HepG2 (cell line): Measurements from ENCODE around the gene BCAS2. TPM values are rescaled to one million over a fixed set of nuclear protein-coding genes. Genes with fewer than 3 reads are reported as not detected.

Experiments used
- ATF2 ChIP-seq: sonication (generic); formaldehyde crosslinking; IDR thresholded peaks from 2 replicates; pipeline ENCODE4 v1.4.0; 2020; ENCODE audit warnings: missing genetic modification reagents
- E2F2 ChIP-seq: sonication (generic); formaldehyde crosslinking; IDR thresholded peaks from 2 replicates; pipeline ENCODE4 v1.4.0; 2020; ENCODE audit warnings: missing genetic modification reagents, borderline replicate concordance
- EEA1 ChIP-seq: sonication (generic); formaldehyde crosslinking; IDR thresholded peaks from 2 replicates; pipeline ENCODE4 v1.5.1; 2020; ENCODE audit warnings: mild to moderate bottlenecking, missing genetic modification reagents, borderline replicate concordance
- FOXM1 ChIP-seq: sonication (generic); formaldehyde crosslinking; IDR thresholded peaks from 2 replicates; pipeline ENCODE4 v1.5.0; 2020; ENCODE audit warnings: missing genetic modification reagents
- GMEB2 ChIP-seq: IDR thresholded peaks from 2 replicates; pipeline ENCODE4 v1.6.1; 2016; ENCODE audit warnings: missing biosample characterization, missing genetic modification reagents, low read depth
- IKZF5 ChIP-seq: IDR thresholded peaks from 2 replicates; pipeline ENCODE4 v1.6.1; 2018; ENCODE audit warnings: missing genetic modification reagents, mild to moderate bottlenecking, missing compliant biosample characterization
- NFE2 ChIP-seq: sonication (generic); formaldehyde crosslinking; IDR thresholded peaks from 2 replicates; pipeline ENCODE4 v1.4.0; 2020; ENCODE audit warnings: missing genetic modification reagents
- NFE2L1 ChIP-seq: sonication (generic); formaldehyde crosslinking; IDR thresholded peaks from 2 replicates; pipeline ENCODE4 v1.4.0; 2020; ENCODE audit warnings: missing genetic modification reagents, mild to moderate bottlenecking, borderline replicate concordance
- NR2F6 ChIP-seq, 2 experiments: IDR thresholded peaks; 2 replicates each; pipeline ENCODE4 v1.6.1; 2016; ENCODE audit warnings: antibody characterized with exemption in 1 of 2, mild to moderate bottlenecking in 1 of 2
- POLR2A ChIP-seq, 2 experiments: IDR thresholded peaks; 2 replicates each; pipeline ENCODE4 v1.6.1; 2011; ENCODE audit warnings: low read depth in 2 of 2, low read length in 2 of 2, mild to moderate bottlenecking in 1 of 2, moderate library complexity in 1 of 2; ENCODE audit not compliant: insufficient read depth in 1 of 2
- POLR2G ChIP-seq: fragments of 200-400 bp; formaldehyde crosslinking; IDR thresholded peaks from 2 replicates; pipeline ENCODE4 v1.6.1; 2018; ENCODE audit warnings: mild to moderate bottlenecking, low read depth, low read length, moderate library complexity
- RARA ChIP-seq: IDR thresholded peaks from 2 replicates; pipeline ENCODE4 v1.6.1; 2016; ENCODE audit warnings: missing genetic modification reagents, missing compliant biosample characterization
- RBFOX2 ChIP-seq: fragments of 200-400 bp; formaldehyde crosslinking; IDR thresholded peaks from 2 replicates; pipeline ENCODE4 v1.6.1; 2017; ENCODE audit warnings: low read depth, mild to moderate bottlenecking, low read length
- SAFB2 ChIP-seq: sonication (generic); formaldehyde crosslinking; IDR thresholded peaks from 2 replicates; pipeline ENCODE4 v1.5.1; 2020; ENCODE audit warnings: missing genetic modification reagents, low read depth, mild to moderate bottlenecking, borderline replicate concordance
- SP2 ChIP-seq: sonication (generic); formaldehyde crosslinking; IDR thresholded peaks from 2 replicates; pipeline ENCODE4 v1.5.1; 2020; ENCODE audit warnings: mild to moderate bottlenecking, missing genetic modification reagents
- SUZ12 ChIP-seq: fragments of 150-350 bp; IDR thresholded peaks from 2 replicates; pipeline ENCODE4 v1.6.1; 2014; ENCODE audit warnings: low read depth, low read length
- ZKSCAN8 ChIP-seq: IDR thresholded peaks from 2 replicates; pipeline ENCODE4 v1.6.1; 2016; ENCODE audit warnings: borderline replicate concordance, missing genetic modification reagents, missing compliant biosample characterization
- ZNF703 ChIP-seq: sonication (generic); formaldehyde crosslinking; IDR thresholded peaks from 2 replicates; pipeline ENCODE4 v1.5.1; 2020; ENCODE audit warnings: missing genetic modification reagents, mild to moderate bottlenecking, moderate library complexity, borderline replicate concordance
- ZSCAN22 ChIP-seq: sonication (generic); formaldehyde crosslinking; IDR thresholded peaks from 2 replicates; pipeline ENCODE4 v1.4.0; 2020; ENCODE audit warnings: mild to moderate bottlenecking, missing genetic modification reagents
- ZUFSP ChIP-seq: sonication (generic); formaldehyde crosslinking; IDR thresholded peaks from 2 replicates; pipeline ENCODE4 v1.9.0; 2021; ENCODE audit warnings: missing genetic modification reagents, mild to moderate bottlenecking, borderline replicate concordance
- polyA plus RNA-seq, 8 experiments: library from polyadenylated mRNA; depleted of rRNA in 3 of 8; stranded (reverse) in 7 of 8; unstranded in 1 of 8; fragments of >200 nt; fragmentation: Illumina TruSeq in 4 of 8; extraction: Trizol in 4 of 8; gene quantifications; 2 replicates each; pipeline versions ENCODE4 v1.2.1 to v1.2.3, GENCODE V29; 2011 to 2016; ENCODE audit warnings: low read depth in 4 of 8, missing spikeins in 1 of 8, mixed read lengths in 1 of 8; ENCODE audit not compliant: insufficient read depth in 1 of 8
- total RNA-seq, 5 experiments: library from RNA; depleted of rRNA; stranded (reverse); fragments of >200 nt; fragmentation: Illumina TruSeq; extraction: Trizol; gene quantifications; 2 replicates each; pipeline ENCODE4 v1.2.3, GENCODE V29; 2016; ENCODE audit warnings: low read depth in 1 of 5

BCAS2 gene
- total and polyA plus RNA-seq, 2 of the 13 experiments (the other 11 are each of a cell fraction or from before 2014, with no cell fraction given): 18.0 to 47.4 TPM

GRCh38 chr1:114581335-114582287, at the start of gene BCAS2 (continued):
- TF ChIP-seq IKZF5 (CRISPR knock-in tag) (no peak), NR2F6 (IDR thresholded peaks at IDR 0.05) (peak; percentile 9; the same call in 1 of the 2 replicates), NR2F6 (CRISPR knock-in tag; IDR thresholded peaks at IDR 0.05) (no peak; the same call in 1 of the 2 replicates), ZNF703 (no peak), ZSCAN22 (CRISPR knock-in tag) (no peak), ZKSCAN8 (no peak), FOXM1 (no peak), SAFB2 (CRISPR knock-in tag) (0 out of 2 replicates have a peak, but pooled peaks have one; percentile 26), GMEB2 (CRISPR knock-in tag) (peak; percentile 97), SUZ12 (no peak), EEA1 (CRISPR knock-in tag) (no peak), POLR2A (IDR thresholded peaks at IDR 0.05; ENCODE audit: insufficient read depth in 1 of 2, low read depth in 2 of 2, low read length in 2 of 2) (peak; percentile 87 to 92), ATF2 (peak; percentile 92), POLR2G (peak; percentile 93), ZUFSP (CRISPR knock-in tag) (no peak), RARA (no peak), SP2 (CRISPR knock-in tag) (no peak), NFE2L1 (CRISPR knock-in tag) (no peak), NFE2 (CRISPR knock-in tag) (no peak), E2F2 (no peak), RBFOX2 (peak; percentile 57)
